Medulla oblongata (tissue), 1 donor: ENCODE results near the gene PSMG2.
"Not testable (repeated sequence)": the region's sequence is repeated elsewhere in the genome, so short reads cannot be mapped to it uniquely, and the experiment has no call there.

Experiments used
- DNase-seq: peaks from one replicate; pipeline ENCODE4 v3.0.0-alpha.2; 2015; ENCODE audit errors: extremely low spot score

Gene PSMG2

DNA sequence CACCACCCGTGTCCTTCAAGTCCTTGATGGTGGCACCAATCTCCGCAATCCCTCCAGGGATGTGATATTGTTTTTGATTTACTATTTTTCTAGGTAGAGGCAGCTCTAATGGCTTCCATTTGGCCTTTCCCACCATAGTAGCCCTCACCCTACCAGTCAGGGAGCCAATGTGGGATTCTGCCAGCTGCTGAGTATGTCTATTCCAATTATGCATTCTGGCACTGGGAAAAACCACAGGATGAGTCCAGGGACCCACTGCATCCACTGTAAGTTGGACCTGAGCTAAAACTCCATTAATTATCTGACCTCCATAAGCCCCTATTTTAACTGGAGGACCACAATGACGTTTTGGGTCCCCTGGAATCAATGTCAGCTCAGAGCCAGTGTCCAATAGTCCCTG, 55.7 kb downstream of the PSMG2 start:
- not testable (repeated sequence) for DNase-seq

DNA sequence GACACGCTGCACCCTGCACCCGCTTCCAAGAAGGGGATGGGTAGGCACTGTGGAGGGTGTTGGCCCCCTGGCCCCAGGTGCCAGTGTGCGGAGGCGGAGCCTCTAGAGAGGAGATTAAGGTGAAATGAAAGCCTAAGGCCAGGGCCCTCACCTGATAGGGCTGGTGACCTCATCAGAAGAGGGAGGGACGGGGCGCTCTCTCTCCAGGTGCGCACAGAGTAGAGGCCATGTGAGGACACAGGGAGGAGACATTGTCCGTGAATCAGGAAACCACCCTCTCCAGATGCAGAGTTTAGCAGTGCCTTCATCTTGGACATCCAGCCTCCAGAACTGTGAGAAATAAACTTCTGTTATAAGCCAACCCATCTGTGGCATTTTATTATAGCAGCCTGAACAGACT, 62.3 kb downstream of the PSMG2 start:
- DNase-seq = no peak

DNA sequence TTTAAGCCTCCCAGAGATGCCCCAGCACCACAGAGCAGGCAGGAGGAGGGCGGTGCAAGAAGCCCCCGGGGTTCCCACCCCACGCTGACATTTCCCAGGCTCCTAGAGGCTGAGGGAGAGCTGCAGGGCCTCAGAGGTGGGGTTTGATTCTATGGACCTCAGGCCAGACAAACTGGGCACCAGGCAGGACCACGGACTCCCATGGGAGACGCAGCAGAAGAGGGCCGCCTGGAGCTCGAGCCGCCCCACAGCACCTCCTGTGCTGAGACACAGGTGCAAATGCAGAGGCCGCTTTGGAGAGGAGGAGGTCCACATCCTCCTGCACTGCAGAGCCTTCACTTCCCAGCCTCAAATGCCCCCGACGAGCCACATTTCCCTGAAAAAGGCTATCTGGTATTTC, 62.7 kb downstream of the PSMG2 start:
- DNase-seq = no peak

DNA sequence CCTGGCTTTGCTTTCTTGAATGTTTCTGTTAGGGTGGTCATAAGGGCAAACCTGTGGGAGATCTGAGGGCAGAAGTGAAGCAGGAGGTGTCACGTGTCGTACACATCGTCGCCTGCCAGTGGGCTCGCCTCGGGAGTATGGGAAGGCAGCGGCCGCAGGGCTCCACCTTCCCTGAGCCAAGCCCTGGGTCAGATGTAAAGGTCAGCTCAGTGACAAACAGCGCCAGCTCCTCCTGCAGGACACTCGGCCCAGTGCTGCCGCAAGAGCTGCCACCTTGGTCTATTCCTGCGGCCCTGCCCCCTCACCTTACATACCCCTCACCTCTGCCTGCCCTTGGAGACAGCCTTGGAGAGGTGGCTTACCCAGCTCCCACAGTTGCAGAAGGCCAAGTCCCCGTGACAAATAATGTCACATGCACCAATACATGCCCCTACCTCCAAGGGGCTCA, 64.2 kb downstream of the PSMG2 start:
- DNase-seq = no peak

DNA sequence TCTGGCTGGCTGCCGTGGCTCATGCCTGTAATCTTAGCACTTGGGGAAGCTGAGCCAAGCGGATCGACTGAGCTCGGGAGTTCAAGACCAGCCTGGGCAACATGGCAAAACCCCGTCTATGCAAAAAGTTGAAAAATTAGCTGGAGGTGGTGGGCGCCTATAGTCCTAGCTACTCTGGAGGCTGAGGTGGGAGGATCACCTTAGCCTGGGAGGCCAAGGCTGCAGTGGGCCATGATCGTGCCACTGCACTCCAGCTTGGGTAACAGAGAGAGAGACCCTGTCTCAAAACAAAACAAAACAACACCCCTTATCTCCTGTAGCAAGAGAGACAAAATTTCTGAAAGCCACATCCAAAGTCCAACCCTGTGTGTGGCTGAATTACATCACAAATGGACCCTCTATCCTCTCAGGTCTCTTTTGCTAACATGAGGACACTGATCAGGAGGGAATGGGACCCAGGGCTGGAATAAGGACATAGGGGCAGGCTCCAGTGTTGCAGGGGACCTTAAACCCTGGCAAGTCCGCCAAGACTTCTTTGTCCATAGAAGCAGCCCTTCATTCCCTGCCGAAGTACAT, 64.8 kb downstream of the PSMG2 start:
- no peak for DNase-seq

DNA sequence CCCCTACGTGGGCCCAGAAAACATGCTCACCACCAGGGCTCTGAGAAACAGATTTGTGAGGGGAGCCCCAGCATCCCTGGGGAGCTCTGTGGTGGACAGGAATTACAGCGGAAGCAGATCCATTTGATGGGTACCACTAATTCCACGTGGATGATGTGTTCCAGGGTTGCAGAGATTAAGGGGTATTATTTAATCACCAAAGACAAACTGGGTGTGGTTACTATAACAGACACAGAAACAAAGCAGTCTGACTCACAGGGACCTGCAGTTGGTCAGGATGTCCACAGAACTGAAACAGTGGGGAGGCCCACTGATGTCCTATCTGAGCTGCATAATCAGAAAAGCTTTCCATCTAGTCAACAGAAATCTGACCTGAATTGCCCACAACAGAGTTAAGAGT, 65.8 kb downstream of the PSMG2 start:
- DNase-seq = no peak

DNA sequence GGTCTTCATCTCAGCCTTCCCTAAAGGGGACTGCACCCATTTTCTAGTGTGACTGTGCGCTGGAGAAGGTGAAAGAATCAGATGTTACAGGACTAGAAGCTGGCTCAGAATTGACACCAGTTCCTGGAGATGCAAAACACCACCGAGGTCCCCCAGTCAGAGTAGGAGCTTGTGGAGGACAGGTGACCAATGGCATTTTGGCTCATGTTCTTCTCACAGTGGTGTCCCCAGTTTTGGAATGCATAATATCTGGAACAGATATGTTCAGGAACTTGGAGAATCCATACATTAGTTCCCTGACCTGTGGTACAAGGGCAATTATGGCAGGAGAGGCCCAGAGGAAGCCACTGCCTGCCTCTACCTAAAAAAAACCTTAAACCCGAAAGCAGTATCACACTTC, 66.3 kb downstream of the PSMG2 start:
- no peak for DNase-seq

DNA sequence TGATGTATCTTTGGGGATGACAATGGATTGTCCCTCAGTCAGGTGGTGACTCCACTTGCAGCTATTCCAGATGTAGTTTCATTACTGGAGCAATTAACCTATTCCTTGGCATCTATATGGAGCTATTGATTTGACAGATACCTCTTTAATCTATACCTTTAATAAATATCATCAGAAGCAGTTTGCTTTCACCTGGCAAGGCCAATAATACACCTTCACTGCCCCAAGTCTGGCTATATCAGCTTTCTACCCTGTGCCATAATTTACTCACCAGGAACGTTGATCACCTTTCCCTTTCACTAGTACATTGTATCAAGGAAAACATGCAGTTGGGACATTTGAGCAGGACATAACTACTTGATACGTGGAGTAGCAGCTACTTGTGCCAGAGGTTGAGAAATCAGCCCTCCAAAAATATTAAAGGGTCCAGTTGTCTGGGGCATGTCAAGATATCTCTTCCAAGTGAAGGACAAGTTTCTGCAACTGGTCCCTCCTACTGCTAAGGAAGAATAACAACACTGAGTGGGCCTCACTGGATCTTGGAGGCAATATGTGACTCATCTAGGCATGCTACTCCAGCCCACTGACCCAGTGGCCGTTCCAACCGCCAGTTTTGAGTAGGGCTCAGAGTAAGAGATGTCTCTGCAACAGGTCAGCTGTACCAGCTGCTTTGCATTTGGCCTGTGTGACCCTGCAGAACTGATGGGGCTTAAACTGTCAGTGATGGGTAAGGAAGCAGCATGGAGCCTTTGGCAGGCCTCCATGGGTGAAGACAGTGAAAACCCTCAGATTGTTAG, 67.0 kb downstream of the PSMG2 start:
- DNase-seq = no peak

DNA sequence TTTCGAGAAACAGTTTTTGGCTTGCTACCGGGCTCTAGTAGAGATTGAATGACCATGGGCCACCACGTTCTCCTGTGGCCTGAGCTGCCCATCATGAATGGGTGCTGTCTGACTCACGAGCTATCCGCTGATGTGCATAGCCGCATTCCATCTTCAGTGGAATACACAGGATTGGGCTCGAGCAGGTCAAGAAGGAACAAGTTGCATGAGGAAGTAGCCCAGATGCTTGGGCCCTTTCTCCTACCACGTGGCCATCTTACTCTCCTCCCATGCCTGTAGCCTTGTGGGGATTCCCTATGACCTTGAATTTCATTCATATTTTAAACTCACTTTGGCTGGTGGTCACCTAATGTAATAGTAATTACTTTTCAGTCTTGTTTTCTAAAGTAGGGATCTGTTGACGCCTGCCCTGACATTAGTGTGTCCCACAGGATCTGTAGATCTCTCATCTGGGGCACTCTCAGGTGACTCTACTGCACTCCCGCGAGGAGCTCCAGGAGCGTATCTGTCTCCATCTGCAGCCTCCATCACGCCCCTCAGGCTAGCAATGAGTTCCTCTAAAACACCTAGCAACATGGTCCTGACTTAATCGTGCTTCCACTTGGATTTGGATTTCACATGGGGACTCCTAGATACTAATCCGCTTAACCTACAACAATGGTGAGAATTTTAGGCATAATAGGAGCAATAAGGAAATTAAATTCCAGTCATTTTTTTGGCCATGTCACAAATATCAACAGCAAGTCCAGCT, 67.8 kb downstream of the PSMG2 start:
- DNase-seq = no peak

DNA sequence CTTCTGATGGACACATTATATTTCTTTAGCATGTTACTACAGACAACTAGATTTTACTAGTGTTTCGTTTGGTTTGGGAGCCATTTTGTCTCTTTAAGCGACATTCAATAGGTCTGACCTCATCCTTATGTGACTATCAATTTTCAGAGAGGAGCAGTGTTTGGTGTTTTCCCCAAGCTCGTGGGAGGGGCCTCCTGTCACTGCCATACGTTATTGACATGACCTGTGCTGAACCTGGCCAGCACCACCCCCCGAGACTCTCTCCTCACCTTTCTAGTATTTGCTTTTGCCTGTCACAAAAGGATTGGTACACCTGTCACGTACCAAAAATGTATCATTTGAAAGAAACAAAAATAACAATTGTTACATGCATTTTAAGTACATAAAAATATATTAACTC, 69.3 kb downstream of the PSMG2 start:
- no peak for DNase-seq

DNA sequence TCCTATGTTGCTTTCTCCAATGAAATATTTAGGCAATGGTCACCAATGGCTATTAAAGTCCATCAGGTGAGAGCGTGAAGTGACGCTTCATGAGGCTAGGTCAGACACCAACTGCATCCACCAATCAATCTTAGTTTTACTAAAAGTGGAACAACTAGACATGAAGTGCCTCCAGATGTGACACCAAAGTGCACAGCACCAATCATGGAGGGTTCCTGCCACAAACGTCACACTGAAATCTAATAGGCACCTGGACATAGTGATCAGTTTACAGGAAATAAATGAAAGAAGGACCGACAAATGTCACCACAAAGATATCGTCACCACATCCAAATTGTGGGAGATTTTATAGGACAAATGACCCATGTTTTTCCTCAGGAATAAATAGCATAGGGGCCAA, 70.5 kb downstream of the PSMG2 start:
- no peak for DNase-seq

DNA sequence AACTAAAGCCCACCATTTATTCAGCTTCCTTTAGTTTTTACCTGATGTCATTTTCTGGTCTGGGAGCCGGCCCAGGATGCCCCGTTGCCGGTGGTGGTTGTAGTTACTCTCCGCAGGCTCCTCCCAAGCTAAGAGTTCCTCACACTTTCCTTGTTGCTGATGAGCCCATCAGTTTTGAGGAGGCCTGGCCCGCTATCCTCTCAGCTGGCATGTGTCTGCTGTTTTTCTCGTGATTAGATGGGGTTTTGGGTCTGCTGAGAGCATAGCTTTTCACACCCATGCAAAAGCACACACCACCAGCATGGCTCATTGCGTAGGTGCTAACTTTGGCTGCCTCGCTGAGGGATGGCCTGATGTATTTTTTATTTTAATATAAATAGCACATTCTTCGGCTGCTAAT, 72.1 kb downstream of the PSMG2 start:
- no peak for DNase-seq
